ENCODE data around the gene ATP2A2.

Gene ATP2A2

DNA sequence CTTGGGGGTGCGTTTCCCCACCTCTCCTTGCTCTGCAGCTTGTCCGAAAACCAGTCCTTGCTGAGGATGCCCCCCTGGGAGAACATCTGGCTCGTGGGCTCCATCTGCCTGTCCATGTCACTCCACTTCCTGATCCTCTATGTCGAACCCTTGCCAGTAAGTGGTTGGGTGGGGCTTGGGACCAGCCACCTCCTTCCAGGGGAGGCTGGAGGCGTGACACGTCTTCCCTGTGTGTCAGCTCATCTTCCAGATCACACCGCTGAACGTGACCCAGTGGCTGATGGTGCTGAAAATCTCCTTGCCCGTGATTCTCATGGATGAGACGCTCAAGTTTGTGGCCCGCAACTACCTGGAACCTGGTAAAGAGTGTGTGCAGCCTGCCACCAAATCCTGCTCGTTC is 64.9 kb downstream of the ATP2A2 start:
- Histone ChIP-seq H3K9me3 (ENCODE audit: control insufficient read depth, low read length) (no peaks in the 10 kb centered on the region), H3K4me1 (peaks cover 3% of the 10 kb centered on the region), H3K4me3 (ENCODE audit: low read depth, low read length) (no peak overlapping the region), H3K36me3 (ENCODE audit: control insufficient read depth, insufficient read depth, low read length) (no peaks in the 10 kb centered on the region), H3K9ac (no peak overlapping the region), H3K27me3 (ENCODE audit: control insufficient read depth, insufficient read depth, low read length) (no peaks in the 10 kb centered on the region), H2AFZ (no peak overlapping the region), H3K79me2 (no peaks in the 10 kb centered on the region), H3K4me2 (ENCODE audit: low read length) (no peak overlapping the region), H3K27ac (no peak overlapping the region)
- TF ChIP-seq, protein P1, sequence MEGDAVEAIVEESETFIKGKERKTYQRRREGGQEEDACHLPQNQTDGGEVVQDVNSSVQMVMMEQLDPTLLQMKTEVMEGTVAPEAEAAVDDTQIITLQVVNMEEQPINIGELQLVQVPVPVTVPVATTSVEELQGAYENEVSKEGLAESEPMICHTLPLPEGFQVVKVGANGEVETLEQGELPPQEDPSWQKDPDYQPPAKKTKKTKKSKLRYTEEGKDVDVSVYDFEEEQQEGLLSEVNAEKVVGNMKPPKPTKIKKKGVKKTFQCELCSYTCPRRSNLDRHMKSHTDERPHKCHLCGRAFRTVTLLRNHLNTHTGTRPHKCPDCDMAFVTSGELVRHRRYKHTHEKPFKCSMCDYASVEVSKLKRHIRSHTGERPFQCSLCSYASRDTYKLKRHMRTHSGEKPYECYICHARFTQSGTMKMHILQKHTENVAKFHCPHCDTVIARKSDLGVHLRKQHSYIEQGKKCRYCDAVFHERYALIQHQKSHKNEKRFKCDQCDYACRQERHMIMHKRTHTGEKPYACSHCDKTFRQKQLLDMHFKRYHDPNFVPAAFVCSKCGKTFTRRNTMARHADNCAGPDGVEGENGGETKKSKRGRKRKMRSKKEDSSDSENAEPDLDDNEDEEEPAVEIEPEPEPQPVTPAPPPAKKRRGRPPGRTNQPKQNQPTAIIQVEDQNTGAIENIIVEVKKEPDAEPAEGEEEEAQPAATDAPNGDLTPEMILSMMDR (IDR thresholded peaks at IDR 0.05), result no peak

DNA sequence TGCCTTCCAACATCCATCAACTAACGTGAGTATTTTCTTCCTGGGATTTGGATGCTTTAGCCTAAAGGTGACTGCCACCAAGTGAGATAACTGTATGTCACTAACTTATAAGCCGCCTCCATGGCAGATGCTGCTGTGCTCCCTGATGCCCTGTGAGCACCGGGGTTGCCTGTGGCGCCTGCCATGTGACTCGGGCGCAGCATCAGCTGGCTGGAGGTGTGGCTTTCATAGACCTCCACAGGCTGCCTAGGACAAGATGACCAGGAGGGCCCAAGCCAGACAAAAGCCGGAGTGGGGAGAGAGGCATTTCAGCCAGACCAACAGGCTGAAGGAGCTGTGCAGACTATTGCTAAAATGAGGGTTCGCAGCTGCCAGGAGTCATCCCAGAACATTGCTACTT is 66.7 kb downstream of the ATP2A2 start:
- no peak overlapping the region for H3K27ac ChIP-seq
- H3K9ac ChIP-seq, result no peak overlapping the region
- H3K9me3 ChIP-seq (ENCODE audit: control insufficient read depth, low read length), result no peaks in the 10 kb centered on the region
- peaks cover 3% of the 10 kb centered on the region for H3K4me1 ChIP-seq
- H3K4me2 ChIP-seq (ENCODE audit: low read length), result no peak overlapping the region
- no peaks in the 10 kb centered on the region for H3K27me3 ChIP-seq (ENCODE audit: control insufficient read depth, insufficient read depth, low read length)
- no peak overlapping the region for H3K4me3 ChIP-seq (ENCODE audit: low read depth, low read length)
- TF ChIP-seq, protein P1 (IDR thresholded peaks at IDR 0.05), result no peak
- no peaks in the 10 kb centered on the region for H3K36me3 ChIP-seq (ENCODE audit: control insufficient read depth, insufficient read depth, low read length)
- H2AFZ ChIP-seq, result no peak overlapping the region
- no peaks in the 10 kb centered on the region for H3K79me2 ChIP-seq

- H3K79me2 ChIP-seq, result no peaks in the 10 kb centered on the region
- no peaks in the 10 kb centered on the region for H3K9me3 ChIP-seq (ENCODE audit: control insufficient read depth, low read length)
- H2AFZ ChIP-seq, result no peak overlapping the region
- H3K27ac ChIP-seq, result no peak overlapping the region
- TF ChIP-seq, protein P1 (IDR thresholded peaks at IDR 0.05), result no peak
- no peaks in the 10 kb centered on the region for H3K27me3 ChIP-seq (ENCODE audit: control insufficient read depth, insufficient read depth, low read length)
- H3K9ac ChIP-seq, result no peak overlapping the region
- no peaks in the 10 kb centered on the region for H3K36me3 ChIP-seq (ENCODE audit: control insufficient read depth, insufficient read depth, low read length)
- H3K4me1 ChIP-seq, result peaks cover 3% of the 10 kb centered on the region
- no peak overlapping the region for H3K4me3 ChIP-seq (ENCODE audit: low read depth, low read length)
- H3K4me2 ChIP-seq (ENCODE audit: low read length), result no peak overlapping the region
These were observed 67.5 kb downstream of the ATP2A2 start for GRCh38 chr12:110348431-110349059.

DNA sequence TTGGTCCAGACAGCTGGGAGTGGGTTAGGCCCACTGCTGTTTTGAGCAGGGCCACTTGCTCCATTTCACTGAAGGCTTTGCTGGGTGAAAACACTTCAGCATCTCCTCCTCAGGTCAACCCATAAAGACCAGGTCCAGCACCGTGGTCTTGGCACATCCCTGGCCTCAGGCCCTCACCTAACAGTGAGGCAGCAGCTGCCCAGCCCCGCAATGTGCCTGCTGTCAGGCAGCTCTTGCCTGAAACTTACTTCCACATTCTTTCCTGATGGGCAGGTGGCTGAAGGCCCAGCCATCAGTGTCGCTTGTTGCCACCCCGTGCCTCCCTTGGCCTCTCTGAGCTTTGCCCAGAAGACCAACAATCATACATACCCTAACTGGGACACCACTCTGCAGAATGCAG is 68.0 kb downstream of the ATP2A2 start:
- H3K27ac ChIP-seq, result no peak overlapping the region

More for the DNA sequence above, 68.0 kb downstream of the ATP2A2 start:
- TF ChIP-seq, protein P1 (IDR thresholded peaks at IDR 0.05), result no peak
- Histone ChIP-seq H3K4me3 (ENCODE audit: low read depth, low read length) (no peak overlapping the region), H3K79me2 (no peaks in the 10 kb centered on the region), H3K9me3 (ENCODE audit: control insufficient read depth, low read length) (no peaks in the 10 kb centered on the region), H3K4me2 (ENCODE audit: low read length) (no peak overlapping the region), H3K27me3 (ENCODE audit: control insufficient read depth, insufficient read depth, low read length) (no peaks in the 10 kb centered on the region), H3K36me3 (ENCODE audit: control insufficient read depth, insufficient read depth, low read length) (no peaks in the 10 kb centered on the region), H2AFZ (no peak overlapping the region), H3K4me1 (peaks cover 3% of the 10 kb centered on the region), H3K9ac (no peak overlapping the region)
